Activated CD8-positive, alpha-beta memory T cell treated with anti-CD3 and anti-CD28 coated beads for 4 hours (primary cell): ENCODE data around the gene FAAP20.

Experiments
- DNase-seq, 2 donors: peaks; one replicate each; pipeline ENCODE4 v3.0.0-alpha.2; 2020; ENCODE audit warnings: low read depth in 2 of 2

Gene FAAP20

DNA sequence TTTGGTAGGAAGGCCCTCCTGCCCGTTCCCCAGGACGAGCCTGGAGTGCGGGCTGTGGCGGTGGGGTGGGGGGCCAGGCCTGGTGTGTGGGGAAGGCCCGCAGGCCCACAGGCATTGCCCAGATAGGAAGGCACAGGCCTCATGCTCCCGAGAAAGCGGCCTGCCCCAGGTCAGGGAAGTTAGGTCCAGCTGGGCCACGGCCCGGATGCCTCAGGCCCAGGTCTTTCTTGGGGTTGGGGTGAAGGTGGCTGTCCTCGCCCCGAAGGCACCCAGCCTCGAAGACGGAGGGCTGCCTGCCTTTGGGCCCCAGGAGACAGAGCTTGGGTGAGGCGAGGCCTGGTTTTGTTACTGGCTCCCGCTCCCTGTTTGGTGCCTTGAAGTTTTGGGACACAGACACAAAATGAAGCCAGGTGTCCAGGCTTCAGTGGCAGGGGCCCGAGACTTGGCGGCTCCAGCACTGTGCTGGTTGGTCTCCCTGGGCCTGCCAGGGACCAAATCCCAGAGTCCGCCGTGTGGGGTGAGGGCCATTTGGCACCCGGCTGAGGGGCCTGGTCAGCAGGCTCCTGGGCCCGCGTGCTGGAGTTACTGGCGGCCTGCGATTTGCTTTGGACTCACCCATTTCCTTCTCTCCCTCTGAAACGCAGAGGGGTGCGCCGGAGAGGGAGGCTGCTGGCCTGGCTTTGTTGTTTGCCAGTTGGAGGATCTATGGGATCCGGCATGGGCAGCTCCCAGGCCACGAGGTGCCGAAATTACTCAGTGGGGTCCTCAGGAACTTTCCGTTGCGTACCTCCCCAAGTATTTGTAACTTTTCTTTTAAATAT is 35.5 kb upstream of the FAAP20 start:
- DNase-seq, result no peak

DNA sequence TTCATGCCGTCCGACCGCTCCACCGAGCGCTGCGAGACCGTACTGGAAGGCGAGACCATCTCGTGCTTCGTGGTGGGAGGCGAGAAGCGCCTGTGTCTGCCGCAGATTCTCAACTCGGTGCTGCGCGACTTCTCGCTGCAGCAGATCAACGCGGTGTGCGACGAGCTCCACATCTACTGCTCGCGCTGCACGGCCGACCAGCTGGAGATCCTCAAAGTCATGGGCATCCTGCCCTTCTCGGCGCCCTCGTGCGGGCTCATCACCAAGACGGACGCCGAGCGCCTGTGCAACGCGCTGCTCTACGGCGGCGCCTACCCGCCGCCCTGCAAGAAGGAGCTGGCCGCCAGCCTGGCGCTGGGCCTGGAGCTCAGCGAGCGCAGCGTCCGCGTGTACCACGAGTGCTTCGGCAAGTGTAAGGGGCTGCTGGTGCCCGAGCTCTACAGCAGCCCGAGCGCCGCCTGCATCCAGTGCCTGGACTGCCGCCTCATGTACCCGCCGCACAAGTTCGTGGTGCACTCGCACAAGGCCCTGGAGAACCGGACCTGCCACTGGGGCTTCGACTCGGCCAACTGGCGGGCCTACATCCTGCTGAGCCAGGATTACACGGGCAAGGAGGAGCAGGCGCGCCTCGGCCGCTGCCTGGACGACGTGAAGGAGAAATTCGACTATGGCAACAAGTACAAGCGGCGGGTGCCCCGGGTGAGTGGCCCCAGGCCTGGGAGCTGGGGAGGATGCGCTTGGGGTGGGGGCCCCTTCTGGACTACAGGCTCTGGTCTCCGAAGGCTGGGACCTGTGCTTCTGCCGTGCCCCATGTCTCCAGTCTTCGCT is 34.7 kb upstream of the FAAP20 start:
- DNase-seq, result no peak

DNA sequence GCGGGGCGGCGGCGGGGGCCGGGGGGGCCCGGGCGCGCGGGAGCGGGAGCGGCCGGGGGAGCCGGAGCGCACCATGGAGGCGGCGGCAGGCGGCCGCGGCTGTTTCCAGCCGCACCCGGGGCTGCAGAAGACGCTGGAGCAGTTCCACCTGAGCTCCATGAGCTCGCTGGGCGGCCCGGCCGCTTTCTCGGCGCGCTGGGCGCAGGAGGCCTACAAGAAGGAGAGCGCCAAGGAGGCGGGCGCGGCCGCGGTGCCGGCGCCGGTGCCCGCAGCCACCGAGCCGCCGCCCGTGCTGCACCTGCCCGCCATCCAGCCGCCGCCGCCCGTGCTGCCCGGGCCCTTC is 34.1 kb upstream of the FAAP20 start:
- DNase-seq, result no peak

DNA sequence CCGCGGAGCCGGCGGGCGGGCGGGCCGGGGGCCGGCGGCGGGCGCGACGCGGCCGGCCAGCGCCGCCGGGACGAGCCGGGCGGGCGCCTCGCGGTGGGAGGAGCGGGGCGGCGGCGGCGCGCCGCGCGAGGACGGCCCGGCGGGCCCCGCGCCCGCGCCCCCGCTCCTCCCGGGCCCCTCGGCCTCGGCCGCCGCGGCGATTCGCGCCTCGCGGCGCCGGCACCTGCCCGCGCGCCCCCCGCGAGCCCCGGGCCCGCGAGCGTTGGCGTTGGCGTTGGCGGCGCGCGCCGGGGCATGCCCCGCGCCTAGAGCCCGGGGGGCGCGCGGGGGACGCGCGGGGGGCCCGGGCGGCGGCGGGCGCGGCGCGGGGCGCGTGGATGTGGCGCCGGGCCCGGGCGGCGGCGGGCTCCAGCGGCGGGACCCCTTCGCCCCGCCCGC is 33.6 kb upstream of the FAAP20 start, which contains the start of gene SKI:
SKI (plus strand) TSS at position 163 of the 438 bp plus-strand sequence. CDS start 448 bp downstream, outside the sequence.
- no peak for DNase-seq

DNA sequence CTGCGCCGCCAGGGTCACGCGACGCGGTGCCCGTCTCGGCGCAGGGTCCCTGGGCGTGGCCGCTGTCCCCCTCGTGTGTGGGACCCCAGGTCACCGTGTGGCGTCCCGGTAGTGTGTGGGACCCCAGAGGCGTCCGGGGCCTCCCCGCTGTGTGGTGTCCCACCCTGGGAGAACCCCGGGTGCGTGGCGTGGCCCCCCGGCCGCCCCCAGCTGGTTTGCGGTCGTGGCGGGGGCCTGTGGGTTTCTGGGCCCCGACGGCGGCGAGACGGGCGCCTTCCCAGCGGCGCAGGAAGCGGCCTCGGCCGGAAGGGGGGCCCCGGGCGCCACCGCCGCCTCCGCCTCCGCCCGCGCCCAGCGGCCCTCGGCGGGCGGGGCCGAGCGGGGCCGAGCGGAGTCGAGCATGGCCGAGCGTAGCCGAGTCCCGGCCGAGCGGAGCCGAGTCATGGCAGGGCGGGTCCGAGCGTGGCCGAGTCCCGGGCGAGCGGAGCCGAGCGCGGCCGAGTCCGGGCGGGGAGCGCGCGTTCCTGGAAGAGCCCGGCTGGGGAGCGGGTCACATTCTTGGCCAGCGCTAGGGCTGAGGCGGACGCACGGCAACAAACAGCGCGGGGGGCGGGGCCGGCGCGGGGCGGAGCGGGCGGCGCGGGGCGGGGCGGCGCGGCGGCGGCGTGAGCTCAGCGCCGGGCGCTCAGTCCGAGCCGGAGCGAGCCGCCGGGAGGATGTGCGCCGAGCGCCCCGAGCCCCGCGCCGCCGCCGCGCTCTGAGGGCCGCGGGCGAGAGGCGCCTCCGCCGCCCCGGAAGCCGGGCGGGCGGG is 33.0 kb upstream of the FAAP20 start:
- peak; percentile 81 to 82 for DNase-seq

DNA sequence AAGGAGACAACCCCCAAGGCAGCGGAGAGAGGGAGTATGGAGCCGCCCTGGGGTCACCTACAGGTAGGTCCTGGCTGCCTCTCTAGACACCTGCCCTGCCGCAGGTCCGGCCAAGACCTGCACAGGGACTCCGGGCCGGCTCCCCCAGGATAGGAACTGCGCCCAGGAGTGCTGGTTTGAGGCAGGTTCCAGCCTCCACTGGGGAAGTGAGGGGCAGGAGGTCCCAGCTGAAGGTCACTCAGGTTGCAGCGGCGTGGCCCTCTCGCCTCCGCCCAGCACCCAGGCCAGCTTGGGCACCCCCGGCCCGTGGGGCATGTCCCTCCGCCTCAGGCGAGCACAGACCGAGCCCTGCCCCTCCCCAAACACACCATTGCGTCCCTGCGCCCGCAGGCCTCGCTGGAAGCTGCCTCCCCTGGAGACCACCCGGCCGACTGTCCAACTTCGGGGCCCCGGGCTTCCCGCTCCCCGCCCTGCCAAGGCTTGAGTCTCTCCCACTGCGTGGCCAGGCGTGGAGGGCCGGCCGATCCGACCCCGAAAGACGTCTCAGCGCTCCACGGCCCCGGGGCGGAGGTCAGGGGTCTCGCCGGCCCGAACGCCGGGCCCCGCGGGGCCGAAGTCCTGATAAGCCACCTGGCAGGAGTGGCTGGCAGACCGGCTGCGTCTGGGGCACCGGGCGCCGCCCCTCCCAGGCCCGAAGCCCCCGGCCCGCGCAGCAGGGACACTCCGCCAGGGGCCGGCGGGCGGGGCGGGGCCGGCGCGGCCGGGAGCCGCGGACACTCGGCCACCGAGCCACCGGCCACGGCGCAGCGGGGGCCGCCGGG is 32.2 kb upstream of the FAAP20 start:
- DNase-seq, result no peak

DNA sequence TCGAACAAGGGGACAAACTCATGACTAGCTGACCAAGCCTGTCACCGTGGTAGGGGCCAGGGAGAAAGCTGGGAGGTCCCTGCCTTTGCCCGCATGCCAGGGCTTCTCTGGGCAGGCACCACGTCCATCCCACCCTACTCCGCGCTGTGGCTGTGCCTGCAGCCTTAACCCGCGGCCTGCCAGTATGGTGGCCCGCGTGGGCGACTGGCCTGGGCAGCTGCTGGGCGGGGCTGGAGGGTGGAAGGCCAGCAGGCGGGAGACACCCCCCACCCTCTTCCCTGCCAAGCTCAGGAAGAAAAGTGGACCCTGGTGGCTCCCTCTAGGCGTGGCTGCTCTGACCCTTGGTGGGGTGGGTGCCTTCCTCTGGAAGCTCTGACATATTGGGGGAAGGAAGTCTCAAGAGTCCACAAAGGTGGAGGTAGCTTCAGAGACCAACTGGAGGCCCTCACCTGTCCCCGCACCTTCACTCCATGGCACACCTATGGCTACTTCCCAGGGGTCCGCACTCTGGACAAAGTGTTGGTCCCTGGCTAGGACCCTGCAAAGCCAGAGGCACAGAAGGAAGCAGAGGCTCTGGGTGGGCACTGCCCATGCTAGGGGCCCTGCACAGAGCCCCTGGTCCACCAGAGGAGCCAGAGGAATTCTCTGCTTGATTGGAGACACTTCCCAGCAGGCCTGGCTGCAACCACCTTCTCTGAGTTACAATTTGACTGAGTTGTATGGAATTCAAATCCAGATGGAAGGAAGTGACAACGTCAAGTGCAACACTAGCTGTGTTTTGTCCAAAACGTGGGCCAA is 30.3 kb upstream of the FAAP20 start:
- DNase-seq, result no peak

DNA sequence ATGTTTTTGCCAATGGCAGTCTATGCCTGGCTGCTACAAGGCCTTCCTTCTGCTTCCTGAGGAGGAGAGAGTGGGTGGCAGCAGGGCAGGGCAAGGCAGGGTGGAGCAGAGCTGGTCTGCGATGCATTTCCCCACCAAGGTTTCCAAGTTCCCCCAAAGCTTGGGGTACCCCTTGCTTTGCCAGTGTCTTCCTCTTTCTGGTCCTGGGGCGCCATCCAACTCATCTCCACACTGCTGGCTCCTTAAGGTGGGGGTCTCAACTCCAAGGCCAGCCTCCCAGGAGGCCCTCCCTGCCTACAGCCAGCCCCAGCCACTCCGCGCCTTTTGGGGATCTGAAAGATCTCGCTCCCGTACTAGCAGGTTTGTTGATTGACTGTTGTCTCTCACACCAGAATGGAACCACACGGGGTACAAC is 29.6 kb upstream of the FAAP20 start:
- DNase-seq, result no peak

DNA sequence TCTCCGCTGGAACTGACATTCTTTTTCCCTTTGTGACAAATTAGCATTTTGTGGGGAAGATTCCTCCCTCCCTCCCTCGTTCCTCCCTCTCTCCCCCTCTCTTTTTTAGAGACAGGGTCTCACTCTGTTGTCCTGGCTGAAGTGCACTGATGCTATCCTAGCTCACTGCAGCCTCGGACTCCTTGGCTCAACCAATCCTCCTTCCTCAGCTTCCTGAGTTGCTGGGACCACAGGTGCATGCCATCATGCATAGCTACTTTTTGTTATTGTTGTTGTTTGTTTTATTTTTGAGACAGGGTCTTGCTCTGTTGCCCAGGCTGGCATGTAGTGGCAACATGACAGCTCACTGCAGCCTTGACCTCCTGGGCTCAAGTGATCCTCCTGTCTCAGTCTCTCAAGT is 26.7 kb upstream of the FAAP20 start:
- DNase-seq, result no peak

DNA sequence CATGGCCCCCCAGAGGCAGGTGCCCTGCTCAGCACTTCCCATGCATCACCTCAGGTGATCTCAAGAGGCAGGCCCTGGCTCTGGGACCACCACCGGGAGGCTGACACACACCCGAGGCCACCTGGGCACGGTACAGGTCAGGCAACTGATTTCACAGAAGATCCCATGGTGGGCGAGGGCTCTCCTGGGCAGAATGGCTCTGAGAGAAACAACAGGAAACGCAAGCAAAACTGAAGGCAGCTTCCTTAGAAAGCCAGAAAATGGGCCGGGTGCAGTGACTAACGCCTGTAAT is 22.1 kb upstream of the FAAP20 start:
- no peak for DNase-seq

DNA sequence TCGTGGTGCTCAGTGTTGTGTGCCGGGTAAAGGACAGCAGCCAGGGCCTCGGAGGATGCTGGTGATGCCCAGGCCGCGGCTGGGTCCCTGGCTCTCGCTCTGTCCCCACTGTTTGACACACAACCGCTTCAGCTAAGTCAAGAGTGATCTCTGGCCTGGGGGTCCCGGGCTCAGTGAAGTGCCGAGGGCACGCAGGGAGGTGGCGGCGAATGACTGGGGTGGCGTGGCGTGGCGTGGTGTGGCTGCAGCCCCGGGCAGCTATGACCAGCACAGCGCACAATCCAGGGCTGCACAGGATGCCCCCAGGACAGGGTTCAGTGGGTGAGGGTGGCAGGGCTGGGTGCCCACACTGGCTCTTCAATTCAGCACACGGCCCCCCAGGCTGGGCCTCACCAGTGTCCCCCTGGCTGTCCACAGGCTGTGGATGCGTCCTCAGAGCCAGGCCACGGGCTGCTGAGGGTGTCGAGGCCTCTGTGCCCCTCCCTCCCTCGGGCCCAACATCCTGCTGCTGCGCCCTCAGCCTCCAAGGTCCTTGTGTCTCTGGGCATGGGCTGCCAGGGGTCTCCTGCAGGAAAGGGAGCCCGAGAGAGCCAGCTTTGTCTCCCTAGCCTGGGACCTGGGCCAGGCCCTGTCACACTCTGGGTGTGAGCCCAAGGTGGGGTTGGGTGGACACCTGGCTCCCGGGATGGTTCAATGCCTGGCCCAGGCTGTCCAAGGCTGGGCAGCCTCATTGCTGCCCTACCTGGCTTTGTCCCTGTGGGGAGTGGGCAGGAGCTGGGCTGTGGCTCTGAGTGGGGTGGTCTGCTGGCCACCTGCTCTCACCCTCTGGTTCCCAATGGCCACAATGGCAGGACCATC is 21.6 kb upstream of the FAAP20 start:
- no peak for DNase-seq

DNA sequence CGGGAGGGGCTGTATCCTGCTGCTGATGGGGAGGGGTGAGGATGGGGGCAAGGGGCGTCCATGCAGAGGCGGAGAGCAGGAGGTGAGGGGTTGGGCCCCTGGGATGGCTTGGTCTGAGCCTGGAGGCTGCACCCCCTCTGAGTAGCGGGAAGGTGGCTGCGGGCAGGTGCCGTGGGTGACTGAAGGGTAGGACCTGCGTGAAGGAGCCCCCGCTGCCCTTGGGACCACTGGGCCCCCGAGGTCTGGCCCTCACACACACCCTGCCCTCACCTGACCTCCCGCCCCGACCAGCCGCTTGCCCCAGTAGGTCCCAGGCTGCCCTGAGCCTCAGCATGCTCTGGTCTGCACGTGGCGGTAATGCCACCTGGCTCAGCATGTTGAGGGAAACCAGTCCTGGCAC is 20.8 kb upstream of the FAAP20 start:
- DNase-seq, result no peak

DNA sequence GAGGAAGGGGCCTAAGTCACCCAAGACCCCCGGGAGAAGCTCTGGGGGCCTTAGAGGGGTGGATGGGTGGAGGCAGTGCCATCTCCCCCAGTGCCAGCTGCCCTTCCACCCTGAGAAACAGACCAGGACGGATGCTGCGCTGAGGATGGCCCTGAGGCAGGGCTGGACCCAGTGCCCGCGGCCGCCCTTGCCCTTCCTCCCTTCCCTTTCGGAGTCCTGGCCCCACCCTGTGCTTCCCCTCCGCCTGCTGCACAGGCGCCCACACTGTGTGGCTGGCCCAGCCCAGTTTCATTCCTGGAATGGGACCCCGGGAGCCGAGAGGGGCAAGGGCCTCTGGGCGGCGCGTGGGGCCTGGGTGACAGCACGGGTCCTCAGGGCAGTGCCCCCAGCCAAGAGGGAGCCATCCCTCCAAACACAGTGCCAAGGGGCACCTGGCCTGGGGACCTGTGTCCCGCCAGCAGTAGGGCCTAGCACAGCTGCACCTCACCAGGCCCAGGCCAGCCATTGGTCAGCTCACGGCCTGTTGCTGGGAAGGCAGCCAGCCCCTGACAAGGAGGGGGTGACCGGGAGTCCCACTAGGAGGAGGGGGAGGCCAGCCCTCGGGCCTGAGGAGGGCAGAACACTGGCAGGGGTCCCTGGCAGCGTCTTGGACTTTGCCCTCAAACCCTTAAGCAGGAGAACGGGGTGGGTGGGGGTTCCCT is 20.1 kb upstream of the FAAP20 start:
- DNase-seq, result no peak

DNA sequence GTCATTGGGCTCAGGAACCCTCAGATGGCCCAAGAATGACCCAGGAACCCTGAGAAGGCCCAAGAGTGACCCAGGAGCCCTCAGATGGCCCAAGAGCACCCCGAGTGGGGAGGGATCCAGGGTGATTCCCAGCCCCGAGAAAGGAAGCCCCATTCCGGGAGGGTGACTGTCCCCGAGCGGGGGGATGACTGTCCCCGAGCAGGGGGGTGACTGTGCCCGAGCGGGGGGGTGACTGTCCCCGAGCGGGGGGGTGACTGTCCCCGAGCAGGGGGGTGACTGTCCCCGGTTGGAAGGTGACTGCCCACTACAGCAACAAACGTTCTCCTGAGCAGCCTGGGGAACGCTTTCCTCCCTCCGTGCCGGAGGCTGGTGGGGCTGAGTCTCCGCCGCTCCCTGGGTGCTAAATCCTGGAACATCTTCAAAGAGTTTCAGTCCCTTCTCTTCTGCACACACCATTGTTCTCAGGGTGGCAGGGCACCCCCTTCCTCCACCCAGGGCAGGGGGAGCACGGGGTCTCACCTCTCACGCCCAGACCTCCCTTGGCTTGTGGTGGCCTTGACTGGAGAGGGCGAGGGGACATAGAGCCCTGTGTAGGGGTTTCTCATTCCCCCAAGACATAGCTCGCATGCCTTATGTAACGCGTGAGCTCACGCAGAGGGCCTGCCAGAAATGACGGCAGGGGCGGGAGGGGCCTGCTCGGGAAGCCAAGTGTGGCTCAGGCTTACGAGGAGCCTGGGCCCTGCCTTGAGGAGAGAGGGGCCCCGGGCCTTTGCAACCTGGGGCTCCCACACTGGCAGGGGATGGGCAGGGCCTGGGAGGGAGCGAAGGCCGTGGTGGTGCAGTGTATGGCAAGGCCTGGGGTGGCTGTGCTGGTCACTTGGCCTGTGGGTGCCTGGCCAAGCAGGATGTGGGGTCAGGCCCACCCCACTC is 19.3 kb upstream of the FAAP20 start:
- DNase-seq, result no peak

DNA sequence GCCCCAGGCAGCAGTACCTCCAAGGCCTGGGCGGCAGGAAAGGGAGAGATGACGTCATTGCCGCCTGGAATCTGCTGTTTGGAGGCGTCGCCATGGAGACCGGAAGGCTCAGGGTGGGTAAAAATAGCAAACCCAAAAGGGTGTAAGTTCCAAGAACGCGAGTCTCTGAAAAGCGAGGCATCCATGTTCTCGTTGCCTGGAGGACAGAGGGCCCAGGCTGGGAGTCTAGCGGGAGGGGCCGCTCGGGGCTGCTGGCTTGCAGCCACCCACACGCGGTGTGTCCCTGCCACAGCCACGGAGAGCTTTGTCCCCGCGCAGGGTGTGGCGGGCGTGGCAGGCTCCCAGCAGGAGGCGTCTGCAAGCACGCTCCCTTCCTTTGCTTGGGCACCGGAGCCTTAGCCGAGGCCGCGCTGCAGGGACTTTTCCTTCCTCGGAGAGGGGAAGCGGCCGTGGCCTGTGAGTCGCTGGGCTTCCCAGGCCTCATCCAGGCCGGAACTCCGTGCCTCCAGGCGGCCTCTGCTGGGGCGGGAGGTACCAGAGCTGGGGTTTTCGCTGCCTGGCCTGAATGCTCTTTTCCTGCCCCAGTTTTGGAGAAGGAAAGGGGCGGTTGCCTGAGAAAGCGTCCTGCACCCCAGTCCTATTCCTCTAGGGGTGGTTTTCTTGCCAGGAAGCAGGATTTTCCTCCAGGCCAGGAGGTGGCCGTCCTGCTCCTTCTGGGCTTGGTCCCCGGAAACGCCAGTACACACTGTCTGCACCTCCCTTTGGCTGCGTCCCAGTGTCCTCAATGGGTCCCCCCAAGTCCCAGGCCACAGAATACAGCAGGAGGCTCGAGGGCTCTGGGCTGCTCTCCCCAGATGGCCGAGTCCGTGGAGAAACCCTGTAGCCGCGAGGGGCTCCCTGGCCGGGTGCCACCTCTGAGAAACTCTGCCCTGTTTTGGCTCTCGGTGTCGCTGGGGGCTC is 18.2 kb upstream of the FAAP20 start:
- DNase-seq, result no peak

DNA sequence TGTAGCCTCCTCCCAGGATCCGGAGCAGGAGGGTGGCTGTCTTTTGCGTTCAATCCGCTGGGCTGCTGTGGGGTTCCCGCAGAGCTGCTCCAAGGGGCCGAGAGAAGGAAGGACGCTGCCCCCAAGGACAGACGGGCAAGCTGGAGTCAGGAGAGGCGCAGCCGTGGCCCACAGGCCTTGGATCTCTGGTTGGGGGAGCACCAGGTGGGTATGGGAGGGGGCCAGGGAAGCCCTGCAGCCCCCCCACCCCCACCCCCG is 17.6 kb upstream of the FAAP20 start:
- DNase-seq, result no peak

DNA sequence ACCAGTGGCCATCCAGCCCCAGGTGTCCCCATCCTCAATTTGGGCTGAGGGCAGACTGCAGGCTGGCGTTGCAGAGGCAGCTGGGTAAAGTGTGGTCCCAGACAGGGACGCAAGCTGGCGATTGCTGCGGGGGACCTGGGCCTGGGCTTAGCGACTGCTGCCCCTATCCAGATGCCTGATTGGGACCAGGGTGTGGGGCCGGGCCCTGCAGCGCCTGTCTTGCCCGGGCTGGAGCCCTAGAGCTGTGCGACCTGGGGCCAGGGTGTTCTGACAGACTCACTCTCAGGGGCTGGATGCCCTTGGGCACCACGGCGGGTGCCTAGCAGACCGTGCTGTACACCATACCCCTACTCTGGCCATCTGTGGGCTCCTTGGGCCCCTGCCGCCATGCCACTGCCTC is 16.2 kb upstream of the FAAP20 start:
- DNase-seq, result no peak
